ENCODE measurements around the gene FDX2.

Gene FDX2

GRCh38 chr19:10317857-10318462 lies 2.1 kb upstream of the FDX2 start:
- H2BK120ac ChIP-seq (ENCODE audit: low read depth, low read length), result no peak overlapping the region
- H2BK15ac ChIP-seq (ENCODE audit: low read length), result no peak overlapping the region
- H2BK12ac ChIP-seq (ENCODE audit: low read length), result no peak overlapping the region
- DNase-seq (ENCODE audit: low spot score), result no peak
- no peak overlapping the region for H4K91ac ChIP-seq (ENCODE audit: low read depth, low read length, poor library complexity)
- H3K79me1 ChIP-seq (ENCODE audit: low read depth, low read length), result peaks cover 9% of the 10 kb centered on the region
- H3K23ac ChIP-seq (ENCODE audit: low read depth, low read length, poor library complexity), result no peak overlapping the region
- peak overlapping the region; percentile 11 for H3K4me2 ChIP-seq (ENCODE audit: insufficient read depth, low read length, poor library complexity, severe bottlenecking)
- peaks cover 39 to 71% of the 10 kb centered on the region in 2 donors for H3K36me3 ChIP-seq (replicated peaks in 1 of 2; ENCODE audit: control insufficient read depth in 2 of 2, insufficient read depth in 2 of 2, low read length in 2 of 2)
- no peak overlapping the region for H2BK5ac ChIP-seq (ENCODE audit: low read length)
- no peak overlapping the region for H3K18ac ChIP-seq (ENCODE audit: low read length)
- no peak overlapping the region for H3K9ac ChIP-seq (ENCODE audit: low read depth, low read length, poor library complexity)
- H4K8ac ChIP-seq (ENCODE audit: low read depth, low read length), result no peak overlapping the region
- no peaks in the 10 kb centered on the region for H3K9me3 ChIP-seq (replicated peaks in 1 of 2; ENCODE audit: control insufficient read depth in 2 of 2, insufficient read depth in 1 of 2, low read depth in 1 of 2, low read length in 2 of 2)
- H3K14ac ChIP-seq (ENCODE audit: low read length), result no peak overlapping the region
- no peak overlapping the region for H2AFZ ChIP-seq (ENCODE audit: low read length)
- H3K4me1 ChIP-seq (ENCODE audit: control insufficient read depth in 2 of 2, insufficient read depth in 1 of 2, low read depth in 1 of 2, low read length in 2 of 2), result peaks cover 0 to 2% of the 10 kb centered on the region in 2 donors
- no CpG with 5 or more reads among the region's 15 CpGs for WGBS, 2 donors (ENCODE audit: extremely low coverage in 2 of 2, insufficient read length in 2 of 2, insufficient replicate concordance in 1 of 2)
- no peak overlapping the region for H2AK5ac ChIP-seq (ENCODE audit: low read depth, low read length)
- no peak overlapping the region for H3K4ac ChIP-seq (ENCODE audit: low read length)
- no peaks in the 10 kb centered on the region for H3K27me3 ChIP-seq (ENCODE audit: control insufficient read depth in 3 of 3, insufficient read depth in 3 of 3, low read depth in 1 of 3, low read length in 3 of 3)
- H3K27ac ChIP-seq (replicated peaks; ENCODE audit: low read length), result no peak overlapping the region
- H3K4me3 ChIP-seq (ENCODE audit: low read length in 2 of 2), result no peak overlapping the region

- H3K14ac ChIP-seq (ENCODE audit: low read length), result no peak overlapping the region
- H3K4me2 ChIP-seq (ENCODE audit: insufficient read depth, low read length, poor library complexity, severe bottlenecking), result no peak overlapping the region
- H2BK120ac ChIP-seq (ENCODE audit: low read depth, low read length), result no peak overlapping the region
- H3K4ac ChIP-seq (ENCODE audit: low read length), result no peak overlapping the region
- no peak overlapping the region for H3K27ac ChIP-seq (replicated peaks; ENCODE audit: low read length)
- H3K9ac ChIP-seq (ENCODE audit: low read depth, low read length, poor library complexity), result no peak overlapping the region
- H3K18ac ChIP-seq (ENCODE audit: low read length), result no peak overlapping the region
- H4K91ac ChIP-seq (ENCODE audit: low read depth, low read length, poor library complexity), result no peak overlapping the region
- H2BK12ac ChIP-seq (ENCODE audit: low read length), result no peak overlapping the region
- no peak overlapping the region for H2AK5ac ChIP-seq (ENCODE audit: low read depth, low read length)
- no peak overlapping the region for H4K8ac ChIP-seq (ENCODE audit: low read depth, low read length)
- no peak overlapping the region for H2BK5ac ChIP-seq (ENCODE audit: low read length)
- H2BK15ac ChIP-seq (ENCODE audit: low read length), result no peak overlapping the region
- H3K79me1 ChIP-seq (ENCODE audit: low read depth, low read length), result peaks cover 6% of the 10 kb centered on the region
- H3K27me3 ChIP-seq (ENCODE audit: control insufficient read depth in 3 of 3, insufficient read depth in 3 of 3, low read depth in 1 of 3, low read length in 3 of 3), result no peaks in the 10 kb centered on the region
- no CpG with 5 or more reads among the region's 29 CpGs for WGBS, 2 donors (ENCODE audit: extremely low coverage in 2 of 2, insufficient read length in 2 of 2, insufficient replicate concordance in 1 of 2)
- H3K4me3 ChIP-seq (ENCODE audit: low read length in 2 of 2), result no peak overlapping the region
- H3K4me1 ChIP-seq (ENCODE audit: control insufficient read depth in 2 of 2, insufficient read depth in 1 of 2, low read depth in 1 of 2, low read length in 2 of 2), result peaks cover 0 to 2% of the 10 kb centered on the region in 2 donors
- no peaks in the 10 kb centered on the region for H3K9me3 ChIP-seq (replicated peaks in 1 of 2; ENCODE audit: control insufficient read depth in 2 of 2, insufficient read depth in 1 of 2, low read depth in 1 of 2, low read length in 2 of 2)
- no peak for DNase-seq (ENCODE audit: low spot score)
- H3K36me3 ChIP-seq (replicated peaks in 1 of 2; ENCODE audit: control insufficient read depth in 2 of 2, insufficient read depth in 2 of 2, low read length in 2 of 2), result peaks cover 32 to 64% of the 10 kb centered on the region in 2 donors
- H3K23ac ChIP-seq (ENCODE audit: low read depth, low read length, poor library complexity), result no peak overlapping the region
- H2AFZ ChIP-seq (ENCODE audit: low read length), result no peak overlapping the region
Measured at GRCh38 chr19:10317045-10317856, 1.4 kb upstream of the FDX2 start.

GRCh38 chr19:10316229-10317044 lies 622 bp upstream of the FDX2 start:
- peak overlapping the region in 1 of 2 donors; percentile 71 for H3K4me3 ChIP-seq (ENCODE audit: low read length in 2 of 2)
- H3K27ac ChIP-seq (replicated peaks; ENCODE audit: low read length), result no peak overlapping the region
- no peak overlapping the region for H3K4me2 ChIP-seq (ENCODE audit: insufficient read depth, low read length, poor library complexity, severe bottlenecking)
- no peak overlapping the region for H2BK12ac ChIP-seq (ENCODE audit: low read length)
- no peak overlapping the region for H3K9ac ChIP-seq (ENCODE audit: low read depth, low read length, poor library complexity)
- WGBS, 2 donors (ENCODE audit: extremely low coverage in 2 of 2, insufficient read length in 2 of 2, insufficient replicate concordance in 1 of 2), result no CpG with 5 or more reads among the region's 19 CpGs
- no peak overlapping the region for H3K14ac ChIP-seq (ENCODE audit: low read length)
- no peaks in the 10 kb centered on the region for H3K27me3 ChIP-seq (ENCODE audit: control insufficient read depth in 3 of 3, insufficient read depth in 3 of 3, low read depth in 1 of 3, low read length in 3 of 3)
- H2BK5ac ChIP-seq (ENCODE audit: low read length), result no peak overlapping the region
- peak overlapping the region; percentile 17 for H2AK5ac ChIP-seq (ENCODE audit: low read depth, low read length)
- no peak overlapping the region for H4K8ac ChIP-seq (ENCODE audit: low read depth, low read length)
- H3K79me1 ChIP-seq (ENCODE audit: low read depth, low read length), result peaks cover 6% of the 10 kb centered on the region
- H4K91ac ChIP-seq (ENCODE audit: low read depth, low read length, poor library complexity), result no peak overlapping the region
- H2AFZ ChIP-seq (ENCODE audit: low read length), result peak overlapping the region; percentile 98
- no peak for DNase-seq (ENCODE audit: low spot score)
- no peak overlapping the region for H3K4ac ChIP-seq (ENCODE audit: low read length)
- no peak overlapping the region for H2BK15ac ChIP-seq (ENCODE audit: low read length)
- peaks cover 24 to 56% of the 10 kb centered on the region in 2 donors for H3K36me3 ChIP-seq (replicated peaks in 1 of 2; ENCODE audit: control insufficient read depth in 2 of 2, insufficient read depth in 2 of 2, low read length in 2 of 2)
- H2BK120ac ChIP-seq (ENCODE audit: low read depth, low read length), result no peak overlapping the region
- H3K4me1 ChIP-seq (ENCODE audit: control insufficient read depth in 2 of 2, insufficient read depth in 1 of 2, low read depth in 1 of 2, low read length in 2 of 2), result peaks cover 0 to 2% of the 10 kb centered on the region in 2 donors
- no peak overlapping the region for H3K23ac ChIP-seq (ENCODE audit: low read depth, low read length, poor library complexity)
- H3K9me3 ChIP-seq (replicated peaks in 1 of 2; ENCODE audit: control insufficient read depth in 2 of 2, insufficient read depth in 1 of 2, low read depth in 1 of 2, low read length in 2 of 2), result no peaks in the 10 kb centered on the region
- H3K18ac ChIP-seq (ENCODE audit: low read length), result no peak overlapping the region

- Histone ChIP-seq H2AFZ (ENCODE audit: low read length) (no peak within 1 kb of the TSS), H3K4me3 (ENCODE audit: low read length in 2 of 2) (no peak within 1 kb of the TSS), H2AK5ac (ENCODE audit: low read depth, low read length) (no peak within 1 kb of the TSS), H3K9ac (ENCODE audit: low read depth, low read length, poor library complexity) (no peak within 1 kb of the TSS), H3K27me3 (ENCODE audit: control insufficient read depth in 3 of 3, insufficient read depth in 3 of 3, low read depth in 1 of 3, low read length in 3 of 3) (no peaks in the 10 kb centered on the region), H3K23ac (ENCODE audit: low read depth, low read length, poor library complexity) (no peak within 1 kb of the TSS), H3K14ac (ENCODE audit: low read length) (no peak within 1 kb of the TSS), H3K9me3 (replicated peaks in 1 of 2; ENCODE audit: control insufficient read depth in 2 of 2, insufficient read depth in 1 of 2, low read depth in 1 of 2, low read length in 2 of 2) (no peaks in the 10 kb centered on the region), H2BK5ac (ENCODE audit: low read length) (no peak within 1 kb of the TSS), H3K36me3 (replicated peaks in 1 of 2; ENCODE audit: control insufficient read depth in 2 of 2, insufficient read depth in 2 of 2, low read length in 2 of 2) (peaks cover 6 to 16% of the 10 kb centered on the region in 2 donors), H3K4me2 (ENCODE audit: insufficient read depth, low read length, poor library complexity, severe bottlenecking) (no peak within 1 kb of the TSS), H4K91ac (ENCODE audit: low read depth, low read length, poor library complexity) (no peak within 1 kb of the TSS), H4K8ac (ENCODE audit: low read depth, low read length) (no peak within 1 kb of the TSS), H2BK15ac (ENCODE audit: low read length) (no peak within 1 kb of the TSS), H2BK12ac (ENCODE audit: low read length) (no peak within 1 kb of the TSS), H3K4me1 (ENCODE audit: control insufficient read depth in 2 of 2, insufficient read depth in 1 of 2, low read depth in 1 of 2, low read length in 2 of 2) (no peaks in the 10 kb centered on the region), H3K79me1 (ENCODE audit: low read depth, low read length) (no peaks in the 10 kb centered on the region), H3K27ac (replicated peaks; ENCODE audit: low read length) (no peak within 1 kb of the TSS), H3K4ac (ENCODE audit: low read length) (no peak within 1 kb of the TSS), H2BK120ac (ENCODE audit: low read depth, low read length) (no peak within 1 kb of the TSS), H3K18ac (ENCODE audit: low read length) (no peak within 1 kb of the TSS)
- WGBS, 2 donors (ENCODE audit: extremely low coverage in 2 of 2, insufficient read length in 2 of 2, insufficient replicate concordance in 1 of 2), result no CpG with 5 or more reads among the region's 24 CpGs
- no peak for DNase-seq (ENCODE audit: low spot score)
Measured at GRCh38 chr19:10309423-10309822, 6.4 kb downstream of the FDX2 start, which contains the start of gene ZGLP1. TSS of gene ZGLP1 (minus strand) at chr19:10309815.

All from neuronal stem cell (in vitro differentiated cells).